ENCODE data around the gene PKN3.

Gene PKN3

DNA sequence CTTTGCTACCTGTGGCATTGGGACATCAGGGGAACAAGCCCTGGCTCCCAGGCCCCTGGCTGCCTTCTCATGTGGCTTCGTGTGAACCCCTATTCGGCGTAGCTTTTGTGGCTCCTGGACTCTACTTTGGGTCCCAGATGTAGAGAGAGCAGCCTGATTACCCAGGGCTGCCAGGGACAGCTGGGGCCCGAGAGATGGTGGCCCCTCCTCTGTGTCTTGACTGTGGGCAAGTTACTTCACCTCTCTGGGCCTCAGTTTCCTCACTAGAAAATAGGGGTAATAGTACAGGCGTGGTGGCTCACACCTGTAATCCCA lies 2.0 kb downstream of the PKN3 start:
- Histone ChIP-seq H3K36me3 (replicated peaks; ENCODE audit: insufficient read depth, low read length) (no peaks in the 10 kb centered on the region), H3K9me2 (replicated peaks; ENCODE audit: insufficient read depth, low read length) (no peaks in the 10 kb centered on the region), H3K9ac (ENCODE audit: low read length) (no peak overlapping the region), H3K4me2 (ENCODE audit: low read depth, low read length) (no peak overlapping the region), H2AFZ (ENCODE audit: low read length) (no peak overlapping the region), H3K27ac (ENCODE audit: low read length) (no peak overlapping the region), H3K27me3 (replicated peaks; ENCODE audit: insufficient read depth, low read length) (no peaks in the 10 kb centered on the region), H3K9me3 (replicated peaks; ENCODE audit: insufficient read depth, low read length) (no peaks in the 10 kb centered on the region), H4K20me1 (ENCODE audit: insufficient read depth, low read length) (no peaks in the 10 kb centered on the region), H3K4me3 (ENCODE audit: low read length) (no peak overlapping the region), H3K79me2 (ENCODE audit: low read length) (no peaks in the 10 kb centered on the region), H3K4me1 (ENCODE audit: low read length) (no peaks in the 10 kb centered on the region), H3F3A (ENCODE audit: insufficient read depth, low read length) (no peaks in the 10 kb centered on the region; the same call in 1 of the 2 replicates)
- no peak for DNase-seq
- TF ChIP-seq EZH2phosphoT487 (IDR thresholded peaks at IDR 0.05; ENCODE audit: low read length) (no peak), EZH2 (optimal IDR thresholded peaks at IDR 0.05; ENCODE audit: low read depth, low read length) (no peak)
- TF ChIP-seq, protein P1, sequence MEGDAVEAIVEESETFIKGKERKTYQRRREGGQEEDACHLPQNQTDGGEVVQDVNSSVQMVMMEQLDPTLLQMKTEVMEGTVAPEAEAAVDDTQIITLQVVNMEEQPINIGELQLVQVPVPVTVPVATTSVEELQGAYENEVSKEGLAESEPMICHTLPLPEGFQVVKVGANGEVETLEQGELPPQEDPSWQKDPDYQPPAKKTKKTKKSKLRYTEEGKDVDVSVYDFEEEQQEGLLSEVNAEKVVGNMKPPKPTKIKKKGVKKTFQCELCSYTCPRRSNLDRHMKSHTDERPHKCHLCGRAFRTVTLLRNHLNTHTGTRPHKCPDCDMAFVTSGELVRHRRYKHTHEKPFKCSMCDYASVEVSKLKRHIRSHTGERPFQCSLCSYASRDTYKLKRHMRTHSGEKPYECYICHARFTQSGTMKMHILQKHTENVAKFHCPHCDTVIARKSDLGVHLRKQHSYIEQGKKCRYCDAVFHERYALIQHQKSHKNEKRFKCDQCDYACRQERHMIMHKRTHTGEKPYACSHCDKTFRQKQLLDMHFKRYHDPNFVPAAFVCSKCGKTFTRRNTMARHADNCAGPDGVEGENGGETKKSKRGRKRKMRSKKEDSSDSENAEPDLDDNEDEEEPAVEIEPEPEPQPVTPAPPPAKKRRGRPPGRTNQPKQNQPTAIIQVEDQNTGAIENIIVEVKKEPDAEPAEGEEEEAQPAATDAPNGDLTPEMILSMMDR (IDR thresholded peaks at IDR 0.05; ENCODE audit: low read length): no peak

DNA sequence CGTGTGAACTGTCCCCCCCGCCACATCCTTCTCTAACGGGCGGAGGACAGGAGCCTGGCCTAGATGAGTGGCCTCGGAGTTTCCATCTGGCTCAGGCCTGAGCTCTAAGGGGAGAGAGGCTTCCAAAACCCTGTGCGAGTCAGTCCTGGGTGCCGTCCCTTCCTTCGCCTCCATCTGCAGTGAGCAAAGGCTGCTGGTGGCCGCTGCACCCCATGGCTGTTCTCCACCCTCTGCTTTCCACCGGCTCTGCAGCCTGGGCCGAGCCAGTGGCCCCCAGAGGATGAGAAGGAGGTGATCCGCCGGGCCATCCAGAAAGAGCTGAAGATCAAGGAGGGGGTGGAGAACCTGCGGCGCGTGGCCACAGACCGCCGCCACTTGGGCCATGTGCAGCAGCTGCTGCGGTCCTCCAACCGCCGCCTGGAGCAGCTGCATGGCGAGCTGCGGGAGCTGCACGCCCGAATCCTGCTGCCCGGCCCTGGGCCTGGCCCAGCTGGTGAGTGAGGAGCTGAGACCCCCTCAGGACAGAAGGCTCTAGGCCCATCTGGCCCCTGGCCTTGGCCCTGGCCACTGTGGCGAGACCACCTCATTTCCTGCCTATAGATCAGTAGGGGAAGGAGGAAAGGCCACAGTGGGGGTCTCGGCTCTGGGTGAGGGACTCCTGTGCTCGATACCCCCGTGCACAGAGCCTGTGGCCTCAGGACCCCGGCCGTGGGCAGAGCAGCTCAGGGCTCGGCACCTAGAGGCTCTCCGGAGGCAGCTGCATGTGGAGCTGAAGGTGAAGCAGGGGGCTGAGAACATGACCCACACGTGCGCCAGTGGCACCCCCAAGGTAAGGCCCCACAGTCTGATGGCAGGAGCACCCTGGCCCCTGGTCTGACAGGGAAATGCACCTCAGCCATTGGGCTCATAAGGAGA lies 3.0 kb downstream of the PKN3 start:
- Histone ChIP-seq H3K27me3 (replicated peaks; ENCODE audit: insufficient read depth, low read length) (no peaks in the 10 kb centered on the region), H3K9me2 (replicated peaks; ENCODE audit: insufficient read depth, low read length) (no peaks in the 10 kb centered on the region), H3K4me2 (ENCODE audit: low read depth, low read length) (no peak overlapping the region), H3K36me3 (replicated peaks; ENCODE audit: insufficient read depth, low read length) (no peaks in the 10 kb centered on the region), H3K4me1 (ENCODE audit: low read length) (no peaks in the 10 kb centered on the region), H3K4me3 (ENCODE audit: low read length) (no peak overlapping the region), H3K79me2 (ENCODE audit: low read length) (no peaks in the 10 kb centered on the region), H3K27ac (ENCODE audit: low read length) (no peak overlapping the region), H3K9me3 (replicated peaks; ENCODE audit: insufficient read depth, low read length) (no peaks in the 10 kb centered on the region), H4K20me1 (ENCODE audit: insufficient read depth, low read length) (no peaks in the 10 kb centered on the region), H2AFZ (ENCODE audit: low read length) (no peak overlapping the region), H3K9ac (ENCODE audit: low read length) (no peak overlapping the region), H3F3A (ENCODE audit: insufficient read depth, low read length) (no peaks in the 10 kb centered on the region)
- DNase-seq: no peak
- TF ChIP-seq EZH2phosphoT487 (IDR thresholded peaks at IDR 0.05; ENCODE audit: low read length): no peak
- TF ChIP-seq, protein P1 (IDR thresholded peaks at IDR 0.05; ENCODE audit: low read length): no peak
- no peak for TF ChIP-seq EZH2 (optimal IDR thresholded peaks at IDR 0.05; ENCODE audit: low read depth, low read length)

DNA sequence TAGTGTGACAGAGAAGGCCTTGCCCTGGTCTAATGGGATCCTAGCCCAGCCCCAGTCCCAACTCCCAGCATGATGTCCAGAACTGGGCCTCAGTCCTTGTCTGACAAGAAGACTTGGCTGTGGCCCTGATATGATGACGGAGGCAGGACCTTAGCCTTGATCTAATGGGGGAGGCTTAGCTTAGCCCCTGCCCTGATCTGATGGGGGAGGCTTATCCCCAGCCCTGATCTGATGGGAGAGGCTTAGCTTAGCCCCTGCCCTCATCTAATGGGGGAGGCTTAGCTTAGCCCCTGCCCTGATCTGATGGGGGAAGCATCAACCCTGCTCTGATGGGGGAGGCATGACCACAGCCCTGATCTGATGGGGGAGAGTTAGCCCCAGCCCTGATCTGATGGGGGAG lies 3.7 kb downstream of the PKN3 start:
- Histone ChIP-seq H3K9ac (ENCODE audit: low read length) (no peak overlapping the region), H3K4me3 (ENCODE audit: low read length) (no peak overlapping the region), H4K20me1 (ENCODE audit: insufficient read depth, low read length) (no peaks in the 10 kb centered on the region), H3K27me3 (replicated peaks; ENCODE audit: insufficient read depth, low read length) (no peaks in the 10 kb centered on the region), H3K4me1 (ENCODE audit: low read length) (no peaks in the 10 kb centered on the region), H3K9me2 (replicated peaks; ENCODE audit: insufficient read depth, low read length) (no peaks in the 10 kb centered on the region), H2AFZ (ENCODE audit: low read length) (no peak overlapping the region), H3K79me2 (ENCODE audit: low read length) (no peaks in the 10 kb centered on the region), H3F3A (ENCODE audit: insufficient read depth, low read length) (no peaks in the 10 kb centered on the region), H3K4me2 (ENCODE audit: low read depth, low read length) (no peak overlapping the region), H3K27ac (ENCODE audit: low read length) (no peak overlapping the region), H3K36me3 (replicated peaks; ENCODE audit: insufficient read depth, low read length) (no peaks in the 10 kb centered on the region), H3K9me3 (replicated peaks; ENCODE audit: insufficient read depth, low read length) (no peaks in the 10 kb centered on the region)
- TF ChIP-seq EZH2 (optimal IDR thresholded peaks at IDR 0.05; ENCODE audit: low read depth, low read length) (no peak), EZH2phosphoT487 (IDR thresholded peaks at IDR 0.05; ENCODE audit: low read length) (no peak)
- TF ChIP-seq, protein P1 (IDR thresholded peaks at IDR 0.05; ENCODE audit: low read length): no peak
- no peak for DNase-seq

Measured in MM.1S (cell line).